ENCODE data around the gene TMEM248.
"Not testable (repeated sequence)": the region's sequence is repeated elsewhere in the genome, so short reads cannot be mapped to it uniquely, and the experiment has no call there.

GRCh38 chr7:66996444-66997191, 75.6 kb downstream of the TMEM248 start, which contains the start of gene TYW1:
- not testable (repeated sequence) for TF ChIP-seq CTCF (conservative IDR thresholded peaks at IDR 0.05; ENCODE audit: low read depth, low read length); EZH2phosphoT487 (IDR thresholded peaks at IDR 0.05; ENCODE audit: borderline replicate concordance, low read length)
